ENCODE measurements around the gene APLP2.
"Not testable (repeated sequence)": the region's sequence is repeated elsewhere in the genome, so short reads cannot be mapped to it uniquely, and the experiment has no call there.

The APLP2 gene

GRCh38 chr11:130183878-130184610, 114.3 kb downstream of the APLP2 start:
- H3K4me3 ChIP-seq (ENCODE audit: low read length) = no peak overlapping the region
- no peaks in the 10 kb centered on the region for H3K27me3 ChIP-seq (ENCODE audit: control insufficient read depth, insufficient read depth, low read length)
- no peaks in the 10 kb centered on the region for H3K9me3 ChIP-seq (ENCODE audit: control insufficient read depth, low read length)
- H3K36me3 ChIP-seq (ENCODE audit: control insufficient read depth, insufficient read depth, low read length) = no peaks in the 10 kb centered on the region
- H3K4me1 ChIP-seq (ENCODE audit: control insufficient read depth, insufficient read depth, low read length) = peaks cover 38% of the 10 kb centered on the region
- no peak overlapping the region for H3K9ac ChIP-seq (ENCODE audit: low read length)

- no peaks in the 10 kb centered on the region for H3K27me3 ChIP-seq (ENCODE audit: control insufficient read depth, insufficient read depth, low read length)
- no peak overlapping the region for H3K4me3 ChIP-seq (ENCODE audit: low read length)
- H3K9ac ChIP-seq (ENCODE audit: low read length) = no peak overlapping the region
- peaks cover 30% of the 10 kb centered on the region for H3K4me1 ChIP-seq (ENCODE audit: control insufficient read depth, insufficient read depth, low read length)
- no peaks in the 10 kb centered on the region for H3K9me3 ChIP-seq (ENCODE audit: control insufficient read depth, low read length)
- H3K36me3 ChIP-seq (ENCODE audit: control insufficient read depth, insufficient read depth, low read length) = peaks cover 8% of the 10 kb centered on the region
Measured at GRCh38 chr11:130187096-130187495, 117.4 kb downstream of the APLP2 start.

GRCh38 chr11:130188047-130188446, 118.4 kb downstream of the APLP2 start:
- Histone ChIP-seq H3K9ac (ENCODE audit: low read length) (no peak overlapping the region), H3K36me3 (ENCODE audit: control insufficient read depth, insufficient read depth, low read length) (peaks cover 8% of the 10 kb centered on the region), H3K4me1 (ENCODE audit: control insufficient read depth, insufficient read depth, low read length) (peaks cover 30% of the 10 kb centered on the region), H3K4me3 (ENCODE audit: low read length) (no peak overlapping the region), H3K27me3 (ENCODE audit: control insufficient read depth, insufficient read depth, low read length) (no peaks in the 10 kb centered on the region), H3K9me3 (ENCODE audit: control insufficient read depth, low read length) (no peaks in the 10 kb centered on the region)

- H3K4me3 ChIP-seq (ENCODE audit: low read length) = no peak overlapping the region
- no peaks in the 10 kb centered on the region for H3K27me3 ChIP-seq (ENCODE audit: control insufficient read depth, insufficient read depth, low read length)
- H3K9me3 ChIP-seq (ENCODE audit: control insufficient read depth, low read length) = no peaks in the 10 kb centered on the region
- peaks cover 8% of the 10 kb centered on the region for H3K36me3 ChIP-seq (ENCODE audit: control insufficient read depth, insufficient read depth, low read length)
- no peak overlapping the region for H3K9ac ChIP-seq (ENCODE audit: low read length)
- H3K4me1 ChIP-seq (ENCODE audit: control insufficient read depth, insufficient read depth, low read length) = peaks cover 34% of the 10 kb centered on the region
Measured at GRCh38 chr11:130188585-130189347, 119.1 kb downstream of the APLP2 start.

- no peaks in the 10 kb centered on the region for H3K27me3 ChIP-seq (ENCODE audit: control insufficient read depth, insufficient read depth, low read length)
- H3K4me1 ChIP-seq (ENCODE audit: control insufficient read depth, insufficient read depth, low read length) = peaks cover 34% of the 10 kb centered on the region
- peaks cover 8% of the 10 kb centered on the region for H3K36me3 ChIP-seq (ENCODE audit: control insufficient read depth, insufficient read depth, low read length)
- peak overlapping the region; percentile 27 for H3K9ac ChIP-seq (ENCODE audit: low read length)
- no peak overlapping the region for H3K4me3 ChIP-seq (ENCODE audit: low read length)
- no peaks in the 10 kb centered on the region for H3K9me3 ChIP-seq (ENCODE audit: control insufficient read depth, low read length)
Measured at GRCh38 chr11:130189492-130190210, 120.0 kb downstream of the APLP2 start.

- Histone ChIP-seq H3K9me3 (ENCODE audit: control insufficient read depth, low read length) (no peaks in the 10 kb centered on the region), H3K4me3 (ENCODE audit: low read length) (no peak overlapping the region), H3K9ac (ENCODE audit: low read length) (peak overlapping the region; percentile 27), H3K27me3 (ENCODE audit: control insufficient read depth, insufficient read depth, low read length) (no peaks in the 10 kb centered on the region), H3K36me3 (ENCODE audit: control insufficient read depth, insufficient read depth, low read length) (peaks cover 8% of the 10 kb centered on the region), H3K4me1 (ENCODE audit: control insufficient read depth, insufficient read depth, low read length) (peaks cover 34% of the 10 kb centered on the region)
Measured at GRCh38 chr11:130190371-130190881, 120.7 kb downstream of the APLP2 start.

GRCh38 chr11:130191896-130192295, 122.2 kb downstream of the APLP2 start:
- H3K9ac ChIP-seq (ENCODE audit: low read length) = no peak overlapping the region
- peaks cover 13% of the 10 kb centered on the region for H3K36me3 ChIP-seq (ENCODE audit: control insufficient read depth, insufficient read depth, low read length)
- H3K4me1 ChIP-seq (ENCODE audit: control insufficient read depth, insufficient read depth, low read length) = peaks cover 34% of the 10 kb centered on the region
- H3K4me3 ChIP-seq (ENCODE audit: low read length) = no peak overlapping the region
- H3K27me3 ChIP-seq (ENCODE audit: control insufficient read depth, insufficient read depth, low read length) = no peaks in the 10 kb centered on the region
- no peaks in the 10 kb centered on the region for H3K9me3 ChIP-seq (ENCODE audit: control insufficient read depth, low read length)

GRCh38 chr11:130192845-130193267, 123.2 kb downstream of the APLP2 start:
- Histone ChIP-seq H3K9me3 (ENCODE audit: control insufficient read depth, low read length) (no peaks in the 10 kb centered on the region), H3K4me3 (ENCODE audit: low read length) (no peak overlapping the region), H3K9ac (ENCODE audit: low read length) (no peak overlapping the region), H3K36me3 (ENCODE audit: control insufficient read depth, insufficient read depth, low read length) (peaks cover 17% of the 10 kb centered on the region), H3K27me3 (ENCODE audit: control insufficient read depth, insufficient read depth, low read length) (no peaks in the 10 kb centered on the region), H3K4me1 (ENCODE audit: control insufficient read depth, insufficient read depth, low read length) (peaks cover 34% of the 10 kb centered on the region)

- not testable (repeated sequence) for H3K4me3 ChIP-seq (ENCODE audit: low read length); H3K9ac ChIP-seq (ENCODE audit: low read length); H3K27me3 ChIP-seq (ENCODE audit: control insufficient read depth, insufficient read depth, low read length); H3K9me3 ChIP-seq (ENCODE audit: control insufficient read depth, low read length)
- H3K4me1 ChIP-seq (ENCODE audit: control insufficient read depth, insufficient read depth, low read length) = peaks cover 34% of the 10 kb centered on the region
- H3K36me3 ChIP-seq (ENCODE audit: control insufficient read depth, insufficient read depth, low read length) = peaks cover 17% of the 10 kb centered on the region
Measured at GRCh38 chr11:130193551-130193950, 123.9 kb downstream of the APLP2 start.
